Liver (tissue), 3 donors: ENCODE measurements around the gene TMEM238L.

ENCODE experiments used
- GABPA ChIP-seq, 2 donors: IDR thresholded peaks in 1 of 2; conservative IDR thresholded peaks in 1 of 2; 2 replicates each; pipeline ENCODE4 v1.6.1; 2016; ENCODE audit warnings: antibody characterized with exemption in 2 of 2, mild to moderate bottlenecking in 1 of 2, moderate library complexity in 1 of 2
- JUND ChIP-seq, 2 donors: IDR thresholded peaks; 2 replicates each; pipeline ENCODE4 v1.6.1; 2016; ENCODE audit warnings: antibody characterized with exemption in 2 of 2
- TF ChIP-seq, protein P1 (sequence below): fragments of 150-350 bp; IDR thresholded peaks from 2 replicates; pipeline ENCODE4 v1.5.1; 2017; ENCODE audit warnings: improper control_type of control experiment, low read depth, low read length; ENCODE audit not compliant: missing input control
- TF ChIP-seq, protein P2 (sequence below): IDR thresholded peaks from 2 replicates; pipeline ENCODE4 v1.6.1; 2016; ENCODE audit warnings: antibody characterized with exemption
- donor health status: healthy.
- donor health status: healthy.

DNA sequence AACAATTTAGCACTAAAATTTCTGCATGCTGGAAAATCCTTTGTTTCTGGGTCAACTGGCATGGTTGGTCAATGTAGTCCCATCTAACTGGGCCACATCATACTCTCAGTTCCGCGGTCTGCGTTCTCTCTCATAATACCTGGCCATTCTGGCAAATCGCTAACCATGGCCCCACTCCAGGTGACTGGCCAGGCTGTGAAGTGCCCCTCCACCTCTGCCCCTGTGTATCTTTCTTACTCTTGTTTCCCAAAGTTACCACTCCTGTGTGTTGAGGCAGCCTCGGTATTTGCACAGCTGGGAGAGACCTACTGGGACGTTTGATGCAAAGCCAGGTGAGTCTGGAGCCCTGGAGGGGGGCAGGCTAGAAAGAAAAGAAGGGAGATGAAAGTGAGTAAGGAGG lies 2.0 kb upstream of the TMEM238L start:
- TF ChIP-seq, protein P1, sequence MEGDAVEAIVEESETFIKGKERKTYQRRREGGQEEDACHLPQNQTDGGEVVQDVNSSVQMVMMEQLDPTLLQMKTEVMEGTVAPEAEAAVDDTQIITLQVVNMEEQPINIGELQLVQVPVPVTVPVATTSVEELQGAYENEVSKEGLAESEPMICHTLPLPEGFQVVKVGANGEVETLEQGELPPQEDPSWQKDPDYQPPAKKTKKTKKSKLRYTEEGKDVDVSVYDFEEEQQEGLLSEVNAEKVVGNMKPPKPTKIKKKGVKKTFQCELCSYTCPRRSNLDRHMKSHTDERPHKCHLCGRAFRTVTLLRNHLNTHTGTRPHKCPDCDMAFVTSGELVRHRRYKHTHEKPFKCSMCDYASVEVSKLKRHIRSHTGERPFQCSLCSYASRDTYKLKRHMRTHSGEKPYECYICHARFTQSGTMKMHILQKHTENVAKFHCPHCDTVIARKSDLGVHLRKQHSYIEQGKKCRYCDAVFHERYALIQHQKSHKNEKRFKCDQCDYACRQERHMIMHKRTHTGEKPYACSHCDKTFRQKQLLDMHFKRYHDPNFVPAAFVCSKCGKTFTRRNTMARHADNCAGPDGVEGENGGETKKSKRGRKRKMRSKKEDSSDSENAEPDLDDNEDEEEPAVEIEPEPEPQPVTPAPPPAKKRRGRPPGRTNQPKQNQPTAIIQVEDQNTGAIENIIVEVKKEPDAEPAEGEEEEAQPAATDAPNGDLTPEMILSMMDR = no peak
- TF ChIP-seq JUND (IDR thresholded peaks at IDR 0.05) (no peak), GABPA (IDR thresholded peaks at IDR 0.05 in 1 of 2, conservative IDR thresholded peaks at IDR 0.05 in 1 of 2) (no peak)
- TF ChIP-seq, protein P2, sequence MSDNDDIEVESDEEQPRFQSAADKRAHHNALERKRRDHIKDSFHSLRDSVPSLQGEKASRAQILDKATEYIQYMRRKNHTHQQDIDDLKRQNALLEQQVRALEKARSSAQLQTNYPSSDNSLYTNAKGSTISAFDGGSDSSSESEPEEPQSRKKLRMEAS = no peak
